GM12875 (cell line): ENCODE results near the gene OVCA2.

Source experiments
- H3K4me3 ChIP-seq: one replicate; pipeline ENCODE4 v1.5.1; 2011; ENCODE audit warnings: low read depth, low read length, control low read depth
- CTCF ChIP-seq: IDR thresholded peaks from 2 replicates; pipeline ENCODE4 v1.5.1; 2011; ENCODE audit warnings: low read depth, mild to moderate bottlenecking, control low read depth, inconsistent platforms, low read length, moderate library complexity, borderline replicate concordance; ENCODE audit not compliant: insufficient read depth

Gene OVCA2

GRCh38 chr17:2028234-2028614 lies 13.6 kb upstream of the OVCA2 start:
- TF ChIP-seq CTCF = no peak
- no peak overlapping the region for H3K4me3 ChIP-seq

- TF ChIP-seq CTCF = 0 out of 2 replicates have a peak, but pooled peaks have one; percentile 13
- no peak overlapping the region for H3K4me3 ChIP-seq
Observed at GRCh38 chr17:2028737-2029136, 13.1 kb upstream of the OVCA2 start.

- peak within 1 kb of the TSS; percentile 100 for H3K4me3 ChIP-seq
- TF ChIP-seq CTCF = no peak
Observed at GRCh38 chr17:2029911-2030778, 11.7 kb upstream of the OVCA2 start, which contains the start of gene DPH1. DPH1 (plus strand) TSS chr17:2030153; CDS start chr17:2030170, 17 bp downstream.

GRCh38 chr17:2030779-2031163 lies 11.1 kb upstream of the OVCA2 start:
- H3K4me3 ChIP-seq = peak overlapping the region; percentile 100

GRCh38 chr17:2033153-2033552 lies 8.7 kb upstream of the OVCA2 start:
- H3K4me3 ChIP-seq = no peak overlapping the region
- TF ChIP-seq CTCF = no peak

More at GRCh38 chr17:2030779-2031163, 11.1 kb upstream of the OVCA2 start:
- TF ChIP-seq CTCF = peak; percentile 65

GRCh38 chr17:2034157-2034556 lies 7.7 kb upstream of the OVCA2 start:
- no peak for TF ChIP-seq CTCF
- no peak overlapping the region for H3K4me3 ChIP-seq
